ENCODE measurements around the gene TIMM22.

GRCh38 chr17:1042486-1042885 is 45.6 kb downstream of the TIMM22 start:
- TF ChIP-seq ZNF629 (tag by site-specific recombination; IDR thresholded peaks at IDR 0.05) (no peak), ZNF423 (tag by site-specific recombination; IDR thresholded peaks at IDR 0.05) (no peak), ZNF155 (tag by site-specific recombination; IDR thresholded peaks at IDR 0.05) (no peak), ZNF544 (tag by site-specific recombination; IDR thresholded peaks at IDR 0.05) (no peak), ZNF529 (tag by site-specific recombination; IDR thresholded peaks at IDR 0.05; ENCODE audit: insufficient replicate concordance) (no peak), ZNF747 (tag by site-specific recombination; IDR thresholded peaks at IDR 0.05) (no peak), PBX3 (CRISPR knock-in tag; IDR thresholded peaks at IDR 0.05) (no peak), CTCF (tag by site-specific recombination; IDR thresholded peaks at IDR 0.05) (no peak)

All from HEK293 (cell line).